IMR-90 (cell line): ENCODE data around the gene PDIA2. TPM values are rescaled to one million over a fixed set of nuclear protein-coding genes. Genes with fewer than 3 reads are reported as not detected.

Experiments
- ATAC-seq: fragments of 200-7000 bp; cut with Tn5 transposase; 2 replicates; pipeline ENCODE4 v1.9.1; 2020; ENCODE audit warnings: low read depth, mild to moderate bottlenecking, moderate library complexity
- BruUV-seq: library from RNA; stranded (reverse); fragments of 400-500 nt; replicated peaks from 2 replicates; lab custom pipeline; 2021; lab: Mats Ljungman, UMichigan
- CTCF ChIA-PET: fragments of 300-600 bp; formaldehyde crosslinking; extraction: SDS; loops from one replicate; lab custom pipeline; 2021; ENCODE audit warnings: antibody characterized with exemption; lab: Yijun Ruan, JAX
- POLR2A ChIA-PET: fragments of 300-600 bp; sonication (Branson Sonifier 250); formaldehyde crosslinking; loops from one replicate; lab custom pipeline; 2022; ENCODE audit warnings: antibody characterized with exemption; ENCODE audit not compliant: unreplicated experiment; lab: Charles Lee
- DNase-seq: peaks from one replicate; pipeline ENCODE4 v3.0.0; 2013
- H2AFZ ChIP-seq: replicated peaks from 2 replicates; pipeline ENCODE3; 2013; ENCODE audit warnings: low read length, mild to moderate bottlenecking; ENCODE audit not compliant: poor library complexity
- H2AK5ac ChIP-seq: 2 replicates; pipeline ENCODE4 v1.6.1; 2013; ENCODE audit warnings: low read depth, low read length, inconsistent platforms
- H2AK9ac ChIP-seq: replicated peaks from 2 replicates; pipeline ENCODE3; 2013; ENCODE audit warnings: mild to moderate bottlenecking, low read depth, low read length, moderate library complexity; ENCODE audit not compliant: poor library complexity
- H2BK120ac ChIP-seq: 2 replicates; pipeline ENCODE4 v1.6.1; 2013; ENCODE audit warnings: low read depth, low read length, inconsistent platforms
- H2BK15ac ChIP-seq: 3 replicates; pipeline ENCODE4 v1.6.1; 2013; ENCODE audit warnings: low read depth, low read length, inconsistent platforms
- H2BK20ac ChIP-seq: 2 replicates; pipeline ENCODE4 v1.6.1; 2013; ENCODE audit warnings: low read depth, mild to moderate bottlenecking, inconsistent platforms, low read length, moderate library complexity
- H2BK5ac ChIP-seq: 2 replicates; pipeline ENCODE4 v1.6.1; 2013; ENCODE audit warnings: mild to moderate bottlenecking, low read depth, low read length, inconsistent platforms; ENCODE audit not compliant: poor library complexity, severe bottlenecking
- H3K14ac ChIP-seq: replicated peaks from 2 replicates; pipeline ENCODE4 v1.6.1; 2013; ENCODE audit warnings: low read depth, low read length, inconsistent platforms
- H3K18ac ChIP-seq: 2 replicates; pipeline ENCODE4 v1.6.1; 2013; ENCODE audit warnings: low read depth, low read length, control low read depth
- H3K23ac ChIP-seq: 2 replicates; pipeline ENCODE4 v1.6.1; 2013; ENCODE audit warnings: low read depth, low read length, inconsistent platforms
- H3K27ac ChIP-seq: 2 replicates; pipeline ENCODE4 v1.5.1; 2013; ENCODE audit warnings: mild to moderate bottlenecking, control low read depth, low read length; ENCODE audit not compliant: insufficient read depth
- H3K27me3 ChIP-seq: 2 replicates; pipeline ENCODE4 v1.6.1; 2013; ENCODE audit warnings: low read length; ENCODE audit not compliant: control insufficient read depth, insufficient read depth
- H3K36me3 ChIP-seq: 2 replicates; pipeline ENCODE4 v1.6.1; 2013; ENCODE audit warnings: low read length, mixed read lengths; ENCODE audit not compliant: control insufficient read depth, insufficient read depth
- H3K4ac ChIP-seq: 2 replicates; pipeline ENCODE4 v1.6.1; 2013; ENCODE audit warnings: low read depth, low read length, inconsistent platforms
- H3K4me1 ChIP-seq: 2 replicates; pipeline ENCODE4 v1.6.1; 2013; ENCODE audit warnings: low read length, mixed read lengths; ENCODE audit not compliant: control insufficient read depth, insufficient read depth
- H3K4me2 ChIP-seq: 2 replicates; pipeline ENCODE4 v1.6.1; 2013; ENCODE audit warnings: low read depth, mild to moderate bottlenecking, control low read depth, low read length, moderate library complexity
- H3K4me3 ChIP-seq: 2 replicates; pipeline ENCODE4 v1.5.1; 2013; ENCODE audit warnings: low read depth, mild to moderate bottlenecking, control low read depth, low read length, moderate library complexity; ENCODE audit not compliant: insufficient read depth
- H3K56ac ChIP-seq: 2 replicates; pipeline ENCODE4 v1.6.1; 2013; ENCODE audit warnings: low read length, inconsistent platforms; ENCODE audit not compliant: insufficient read depth; ENCODE audit errors: extremely low read depth
- H3K79me1 ChIP-seq, 2 experiments: 2 replicates each; pipeline ENCODE4 v1.6.1; 2013; ENCODE audit warnings: low read length in 2 of 2, inconsistent platforms in 1 of 2, low read depth in 1 of 2
- H3K9ac ChIP-seq: 2 replicates; pipeline ENCODE4 v1.6.1; 2013; ENCODE audit warnings: low read depth, low read length, control low read depth
- H3K9me1 ChIP-seq: 2 replicates; pipeline ENCODE4 v1.6.1; 2013; ENCODE audit warnings: low read length, inconsistent platforms; ENCODE audit not compliant: insufficient read depth
- H3K9me3 ChIP-seq: 2 replicates; pipeline ENCODE4 v1.6.1; 2013; ENCODE audit warnings: low read length; ENCODE audit not compliant: control insufficient read depth, insufficient read depth
- H4K20me1 ChIP-seq: 2 replicates; pipeline ENCODE4 v1.6.1; 2013; ENCODE audit warnings: low read length, inconsistent platforms; ENCODE audit not compliant: insufficient read depth
- H4K5ac ChIP-seq: 2 replicates; pipeline ENCODE4 v1.6.1; 2013; ENCODE audit warnings: mild to moderate bottlenecking, low read depth, low read length, control low read depth
- H4K8ac ChIP-seq, 2 experiments: 2 replicates each; pipeline ENCODE4 v1.6.1; 2013; ENCODE audit warnings: low read depth in 2 of 2, low read length in 2 of 2, control low read depth in 1 of 2, inconsistent platforms in 1 of 2
- H4K91ac ChIP-seq: 2 replicates; pipeline ENCODE4 v1.6.1; 2013; ENCODE audit warnings: low read depth, low read length, inconsistent platforms; ENCODE audit not compliant: insufficient read depth
- BHLHE40 ChIP-seq: fragments of 150-350 bp; IDR thresholded peaks from 2 replicates; pipeline ENCODE4 v1.6.1; 2016; ENCODE audit warnings: mild to moderate bottlenecking, low read depth, low read length
- CHD1 ChIP-seq: IDR thresholded peaks from 2 replicates; pipeline ENCODE4 v1.6.1; 2012; ENCODE audit warnings: low read depth, low read length, improper control_type of control experiment
- NFE2L2 ChIP-seq: fragments of 150-350 bp; IDR thresholded peaks from 2 replicates; pipeline ENCODE4 v1.6.1; 2016; ENCODE audit warnings: low read depth, mild to moderate bottlenecking, low read length
- POLR2A ChIP-seq: IDR thresholded peaks from 2 replicates; pipeline ENCODE4 v1.6.1; 2012; ENCODE audit warnings: mild to moderate bottlenecking, low read depth, low read length
- RCOR1 ChIP-seq: IDR thresholded peaks from 2 replicates; pipeline ENCODE4 v1.6.1; 2012; ENCODE audit warnings: mild to moderate bottlenecking, low read length, improper control_type of control experiment; ENCODE audit not compliant: insufficient replicate concordance
- WGBS, 2 experiments: methylation state at CpG; one replicate each; pipeline versions ENCODE4 v1.1.5 to v1.1.7; 2013; ENCODE audit warnings: missing lambda C conversion rate in 2 of 2; ENCODE audit not compliant: insufficient read length in 1 of 2; ENCODE audit errors: extremely low coverage in 2 of 2; 5-methylcytosine and 5-hydroxymethylcytosine counted together
- dilution Hi-C: fragments of 300-500 bp; cut with HindIII; formaldehyde crosslinking; loops from one replicate; pipeline ENCODE4 v1.14.3; 2018; ENCODE audit warnings: low sequenced_read_pairs; ENCODE audit not compliant: unreplicated experiment
- in situ Hi-C: fragments of 300-500 bp; cut with MboI; formaldehyde crosslinking; loops from 3 replicates; pipeline ENCODE4 v1.14.3; 2019; ENCODE audit warnings: low sequenced_read_pairs, inconsistent platforms, mixed read lengths
- intact Hi-C: fragments of 100-400 bp; cut with micrococcal nuclease; formaldehyde crosslinking; loops from 2 replicates; pipeline ENCODE4 v1.10.0; 2022
- polyA plus RNA-seq, 3 experiments: library from polyadenylated mRNA; depleted of rRNA; stranded (reverse); fragments of >200 nt; gene quantifications; 2 replicates each; pipeline ENCODE4 v1.2.3, GENCODE V29; 2012; ENCODE audit warnings: low replicate concordance in 1 of 3
- total RNA-seq: library from RNA; depleted of rRNA; stranded (reverse); fragments of >200 nt; gene quantifications from 2 replicates; pipeline ENCODE4 v1.2.3, GENCODE V29; 2012

PDIA2 gene
- total and polyA plus RNA-seq, 2 of the 4 experiments (the other 2 are of a cell fraction) = 0.17 TPM; not detected in 1

DNA sequence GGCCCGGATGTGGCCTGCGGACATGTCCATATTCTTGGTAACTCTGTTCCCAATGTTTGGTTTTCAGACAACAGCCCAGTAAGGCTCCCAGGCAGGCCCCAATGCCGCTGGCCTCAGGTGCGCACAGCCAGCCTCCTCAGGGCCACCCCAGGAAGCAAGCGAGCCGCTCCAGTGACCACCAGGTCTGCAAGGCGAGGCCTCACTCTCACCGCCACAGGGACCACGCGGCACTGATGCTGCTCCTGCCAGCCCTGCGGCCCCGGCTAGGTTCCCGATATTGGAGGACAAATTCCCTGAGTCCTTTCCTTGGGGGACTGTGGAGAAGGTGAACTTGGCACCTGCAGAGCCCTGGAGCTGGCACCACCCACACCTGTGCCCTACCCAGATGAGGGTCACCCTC lies 19.0 kb downstream of the PDIA2 start:
- ChIA-PET POLR2A (no interaction called here), CTCF (no interaction called here)
- 100% methylated on average over 3 of the region's 13 CpGs; no CpG with 5 or more reads in 1 of the 2 experiments for whole genome bisulfite sequencing, 2 experiments

More for the DNA sequence above, 19.0 kb downstream of the PDIA2 start:
- peaks cover 30% of the 10 kb centered on the region for H3K36me3 ChIP-seq
- no peak overlapping the region for H4K91ac ChIP-seq
- intact Hi-C loops = no loop called here
- no peaks in the 10 kb centered on the region for H3K9me1 ChIP-seq
- peaks cover 0 to 15% of the 10 kb centered on the region in 2 experiments; a peak in 2 of 4 replicates for H3K79me1 ChIP-seq
- H3K14ac ChIP-seq = no peak overlapping the region
- H3K27me3 ChIP-seq = no peaks in the 10 kb centered on the region
- no peak for TF ChIP-seq NFE2L2
- no peak for TF ChIP-seq POLR2A
- TF ChIP-seq RCOR1 = no peak
- TF ChIP-seq CHD1 = no peak
- TF ChIP-seq BHLHE40 = no peak
- ATAC-seq = no peak
- no peak overlapping the region for H2BK120ac ChIP-seq
- no peak overlapping the region for H2AK9ac ChIP-seq
- no peak overlapping the region for H3K4ac ChIP-seq
- no peak overlapping the region for H3K4me2 ChIP-seq
- H4K20me1 ChIP-seq = peaks cover 4% of the 10 kb centered on the region; the same call in 1 of the 2 replicates
- no peaks in the 10 kb centered on the region for H3K9me3 ChIP-seq
- no peak overlapping the region for H3K18ac ChIP-seq
- no peak overlapping the region for H3K23ac ChIP-seq
- no TSS peak for BruUV-seq
- H2BK5ac ChIP-seq = no peak overlapping the region
- no peaks in the 10 kb centered on the region for H3K4me1 ChIP-seq
- H2BK20ac ChIP-seq = no peak overlapping the region
- no peak overlapping the region for H3K4me3 ChIP-seq
- no peak overlapping the region for H2AK5ac ChIP-seq
- in situ Hi-C loops = no loop called here
- H2AFZ ChIP-seq = no peak overlapping the region
- H3K9ac ChIP-seq = no peak overlapping the region
- H4K5ac ChIP-seq = no peak overlapping the region
- no peak for DNase-seq
- dilution Hi-C loops = no loop called here
- H4K8ac ChIP-seq = no peak overlapping the region
- no peak overlapping the region for H2BK15ac ChIP-seq
- H3K56ac ChIP-seq = no peak overlapping the region
- H3K27ac ChIP-seq = no peak overlapping the region
